Ascending aorta (tissue), 2 donors: ENCODE results near the gene ARID1B. TPM values are rescaled to one million over a fixed set of nuclear protein-coding genes. Genes with fewer than 3 reads are reported as not detected.
A peak's percentile ranks its signal among the peaks of the same experiment; 100 is the strongest.

Source experiments
- DNase-seq, 2 donors: peaks; one replicate each; pipeline ENCODE4 v3.0.0-alpha.2; 2019; ENCODE audit warnings: low spot score in 2 of 2
- H3K27ac ChIP-seq, 2 donors: fragments of 200-600 bp; sonication (generic); one replicate each; pipeline ENCODE4 v1.5.1; 2016 to 2017; ENCODE audit warnings: mild to moderate bottlenecking in 1 of 2
- H3K27me3 ChIP-seq: fragments of 200-600 bp; sonication (generic); one replicate; pipeline ENCODE4 v1.5.1; 2017
- H3K36me3 ChIP-seq, 2 donors: fragments of 200-600 bp; sonication (generic); one replicate each; pipeline ENCODE4 v1.5.1; 2016
- H3K4me1 ChIP-seq, 2 donors: fragments of 200-600 bp; sonication (generic); one replicate each; pipeline ENCODE4 v1.5.1; 2016 to 2017; ENCODE audit warnings: mild to moderate bottlenecking in 1 of 2
- H3K4me3 ChIP-seq, 2 donors: fragments of 200-600 bp; sonication (generic); one replicate each; pipeline ENCODE4 v1.5.1; 2016 to 2017; ENCODE audit warnings: mild to moderate bottlenecking in 1 of 2
- H3K9me3 ChIP-seq, 2 donors: fragments of 200-600 bp; sonication (generic); one replicate each; pipeline ENCODE4 v1.5.1; 2016
- CTCF ChIP-seq, 3 experiments: fragments of 200-600 bp in 2 of 3; fragments of 450-650 bp in 1 of 3; sonication (generic) in 2 of 3; IDR thresholded peaks; one replicate each; pipeline ENCODE4 v1.5.1; 2016 to 2019; ENCODE audit warnings: antibody characterized with exemption in 3 of 3, mild to moderate bottlenecking in 1 of 3, moderate library complexity in 1 of 3
- intact Hi-C: fragments of 100-400 bp; cut with DNase I; formaldehyde crosslinking; loops from one replicate; pipeline ENCODE4 v1.15.1; 2023
- total RNA-seq: library from RNA; depleted of rRNA; stranded (reverse); fragments of >200 nt; gene quantifications from one replicate; pipeline ENCODE4 v1.1.0, GENCODE V29; 2016

ARID1B gene
- total RNA-seq, 1 donor from 2014 or later, result 97.9 TPM

GRCh38 chr6:157209865-157210530 is 432.8 kb downstream of the ARID1B start:
- H3K4me3 ChIP-seq, result no peak overlapping the region
- TF ChIP-seq CTCF (IDR thresholded peaks at IDR 0.05), result no peak
- no peaks in the 10 kb centered on the region for H3K9me3 ChIP-seq
- no peaks in the 10 kb centered on the region for H3K4me1 ChIP-seq
- DNase-seq, result no peak
- H3K27ac ChIP-seq, result no peak overlapping the region
- intact Hi-C loops, result no loop called here
- H3K36me3 ChIP-seq, result peaks cover 17 to 31% of the 10 kb centered on the region in 2 donors
- no peaks in the 10 kb centered on the region for H3K27me3 ChIP-seq

GRCh38 chr6:157210954-157211353 is 433.8 kb downstream of the ARID1B start:
- H3K36me3 ChIP-seq, result peaks cover 16 to 21% of the 10 kb centered on the region in 2 donors
- H3K27me3 ChIP-seq, result no peaks in the 10 kb centered on the region
- intact Hi-C loops, result no loop called here
- no peak overlapping the region for H3K27ac ChIP-seq
- H3K4me3 ChIP-seq, result no peak overlapping the region
- no peaks in the 10 kb centered on the region for H3K4me1 ChIP-seq
- TF ChIP-seq CTCF (IDR thresholded peaks at IDR 0.05), result no peak
- DNase-seq, result no peak
- H3K9me3 ChIP-seq, result no peaks in the 10 kb centered on the region

- no peak for TF ChIP-seq CTCF (IDR thresholded peaks at IDR 0.05)
- intact Hi-C loops, result no loop called here
- Histone ChIP-seq H3K27ac (peak overlapping the region; percentile 35 to 53), H3K9me3 (no peaks in the 10 kb centered on the region), H3K4me3 (no peak overlapping the region), H3K4me1 (no peaks in the 10 kb centered on the region), H3K36me3 (peaks cover 11 to 12% of the 10 kb centered on the region in 2 donors), H3K27me3 (no peaks in the 10 kb centered on the region)
- no peak for DNase-seq
Measured at GRCh38 chr6:157211603-157212455, 434.7 kb downstream of the ARID1B start.

GRCh38 chr6:157213426-157213825 is 436.2 kb downstream of the ARID1B start:
- no peak for TF ChIP-seq CTCF (IDR thresholded peaks at IDR 0.05)

GRCh38 chr6:157213907-157214565 is 436.9 kb downstream of the ARID1B start:
- DNase-seq, result no peak
- no peak overlapping the region for H3K4me3 ChIP-seq
- H3K36me3 ChIP-seq, result no peaks in the 10 kb centered on the region
- no peaks in the 10 kb centered on the region for H3K27me3 ChIP-seq
- H3K9me3 ChIP-seq, result no peaks in the 10 kb centered on the region
- H3K4me1 ChIP-seq, result peaks cover 0 to under 1% of the 10 kb centered on the region in 2 donors
- peak overlapping the region; percentile 11 to 33 for H3K27ac ChIP-seq
- intact Hi-C loops, result no loop called here
- no peak for TF ChIP-seq CTCF (IDR thresholded peaks at IDR 0.05)

More at GRCh38 chr6:157213426-157213825, 436.2 kb downstream of the ARID1B start:
- H3K36me3 ChIP-seq, result peaks cover 0 to under 1% of the 10 kb centered on the region in 2 donors
- DNase-seq, result no peak
- no peak overlapping the region for H3K4me3 ChIP-seq
- intact Hi-C loops, result no loop called here
- no peaks in the 10 kb centered on the region for H3K9me3 ChIP-seq
- no peaks in the 10 kb centered on the region for H3K27me3 ChIP-seq
- H3K27ac ChIP-seq, result peak overlapping the region; percentile 11 to 33
- no peaks in the 10 kb centered on the region for H3K4me1 ChIP-seq
